HCT116 (cell line): ENCODE measurements around the gene ARFGEF3. TPM values are rescaled to one million over a fixed set of nuclear protein-coding genes. Genes with fewer than 3 reads are reported as not detected.

Experiments
- ATAC-seq: fragments of 200-7000 bp; cut with Tn5 transposase; 2 replicates; pipeline ENCODE4 v1.9.1; 2020; ENCODE audit warnings: mild to moderate bottlenecking, moderate library complexity
- BruUV-seq: library from RNA; stranded (reverse); fragments of 400-500 nt; replicated peaks from 2 replicates; lab custom pipeline; 2021; lab: Mats Ljungman, UMichigan
- CTCF ChIA-PET: fragments of 300-600 bp; sonication (Branson Sonifier 250); formaldehyde crosslinking; loops from one replicate; lab custom pipeline; 2021; ENCODE audit warnings: antibody characterized with exemption; lab: Charles Lee
- POLR2A ChIA-PET: fragments of 300-600, 350-600 bp; sonication (Branson Sonifier 250); formaldehyde crosslinking; loops from one replicate; lab custom pipeline; 2021; ENCODE audit warnings: antibody characterized with exemption; lab: Charles Lee
- RAD21 ChIA-PET, 2 experiments: fragments of 300-600 bp; sonication (Branson Sonifier 250); formaldehyde crosslinking; loops; one replicate each; lab custom pipeline; 2023; ENCODE audit warnings: low total read pairs in 2 of 2; ENCODE audit not compliant: uncharacterized antibody in 2 of 2, unreplicated experiment in 2 of 2, low non-redundant PET in 1 of 2; lab: Charles Lee
- DNase-seq: peaks from one replicate; pipeline ENCODE4 v3.0.0-alpha.2; 2010; ENCODE audit warnings: low read depth, low spot score
- H2AFZ ChIP-seq: fragments of 200-600 bp; shearing (Covaris generic), sonication (generic); 2 replicates; pipeline ENCODE4 v1.6.1; 2017; ENCODE audit warnings: low read depth, mixed run types, mixed read lengths, antibody characterized with exemption, low read length; ENCODE audit not compliant: poor library complexity, severe bottlenecking
- H3K27ac ChIP-seq: 2 replicates; pipeline ENCODE4 v1.5.1; 2012; ENCODE audit warnings: low read depth, low read length
- H3K27me3 ChIP-seq: fragments of 200-600 bp; sonication (generic); 2 replicates; pipeline ENCODE4 v1.6.1; 2016; ENCODE audit warnings: mixed run types, low read length, mixed read lengths; ENCODE audit not compliant: insufficient read depth
- H3K36me3 ChIP-seq, 2 experiments: fragments of 200-500 bp in 1 of 2; fragments of 200-600 bp in 1 of 2; sonication (Bioruptor generic) in 1 of 2; sonication (generic) in 1 of 2; 2 replicates each; pipeline versions ENCODE4 v1.5.1 to v1.6.1; 2014 to 2016; ENCODE audit warnings: low read length in 2 of 2, inconsistent platforms in 1 of 2, mixed read lengths in 1 of 2, mixed run types in 1 of 2; ENCODE audit not compliant: insufficient read depth in 2 of 2, control insufficient read depth in 1 of 2
- H3K4me1 ChIP-seq, 2 experiments: fragments of 200-600 bp in 1 of 2; sonication (generic) in 1 of 2; 2 replicates each; pipeline versions ENCODE4 v1.5.1 to v1.6.1; 2012 to 2017; ENCODE audit warnings: low read length in 2 of 2, inconsistent platforms in 1 of 2, mild to moderate bottlenecking in 1 of 2, mixed read lengths in 1 of 2, mixed run types in 1 of 2, moderate library complexity in 1 of 2; ENCODE audit not compliant: insufficient read depth in 2 of 2, control insufficient read depth in 1 of 2
- H3K4me2 ChIP-seq: fragments of 200-600 bp; sonication (generic); 2 replicates; pipeline ENCODE4 v1.6.1; 2017; ENCODE audit warnings: mixed run types, low read length, mixed read lengths
- H3K4me3 ChIP-seq, 2 experiments: fragments of 200-600 bp in 1 of 2; sonication (generic) in 1 of 2; replicated peaks in 1 of 2; 2 replicates each; pipeline ENCODE4 v1.5.1; 2011 to 2016; ENCODE audit warnings: low read length in 2 of 2, control low read depth in 1 of 2, low read depth in 1 of 2, mild to moderate bottlenecking in 1 of 2, mixed read lengths in 1 of 2, mixed run types in 1 of 2
- H3K79me2 ChIP-seq: fragments of 200-600 bp; sonication (generic); 2 replicates; pipeline ENCODE4 v1.6.1; 2017; ENCODE audit warnings: mild to moderate bottlenecking, mixed run types, low read length, moderate library complexity, mixed read lengths; ENCODE audit not compliant: insufficient read depth
- H3K9ac ChIP-seq: fragments of 200-600 bp; sonication (generic); 2 replicates; pipeline ENCODE4 v1.6.1; 2016; ENCODE audit warnings: low read length, mixed read lengths
- H3K9me2 ChIP-seq: fragments of 200-600 bp; sonication (generic), shearing (Covaris generic); 2 replicates; pipeline ENCODE4 v1.6.1; 2017; ENCODE audit warnings: mixed run types, mild to moderate bottlenecking, moderate library complexity; ENCODE audit not compliant: insufficient read depth
- H3K9me3 ChIP-seq, 2 experiments: fragments of 200-500 bp in 1 of 2; fragments of 200-600 bp in 1 of 2; sonication (Bioruptor generic) in 1 of 2; sonication (generic) in 1 of 2; 2 replicates each; pipeline ENCODE4 v1.6.1; 2014 to 2017; ENCODE audit warnings: low read length in 2 of 2, mixed read lengths in 2 of 2, inconsistent platforms in 1 of 2, low read depth in 1 of 2, mild to moderate bottlenecking in 1 of 2, mixed run types in 1 of 2, moderate library complexity in 1 of 2; ENCODE audit not compliant: control insufficient read depth in 1 of 2, insufficient read depth in 1 of 2
- H4K20me1 ChIP-seq: fragments of 200-600 bp; sonication (generic), shearing (Covaris generic); 2 replicates; pipeline ENCODE4 v1.6.1; 2017; ENCODE audit warnings: mixed run types, mild to moderate bottlenecking, moderate library complexity; ENCODE audit not compliant: insufficient read depth
- CBX3 ChIP-seq: IDR thresholded peaks from 2 replicates; pipeline ENCODE4 v1.6.1; 2012; ENCODE audit warnings: low read depth
- CEBPB ChIP-seq: IDR thresholded peaks from 2 replicates; pipeline ENCODE4 v1.6.1; 2012; ENCODE audit warnings: low read depth
- EGR1 ChIP-seq: IDR thresholded peaks from 2 replicates; pipeline ENCODE4 v1.6.1; 2012; ENCODE audit warnings: low read depth
- ELF1 ChIP-seq: IDR thresholded peaks from 2 replicates; pipeline ENCODE4 v1.6.1; 2012; ENCODE audit warnings: low read depth, borderline replicate concordance
- EZH2 ChIP-seq: fragments of 200-600 bp; sonication (generic); IDR thresholded peaks from 2 replicates; pipeline ENCODE4 v1.6.1; 2017; ENCODE audit warnings: antibody characterized with exemption, mixed run types
- EZH2phosphoT487 ChIP-seq: fragments of 200-600 bp; IDR thresholded peaks from 2 replicates; pipeline ENCODE4 v1.6.1; 2018; ENCODE audit warnings: antibody characterized with exemption, borderline replicate concordance
- MAX ChIP-seq: IDR thresholded peaks from 2 replicates; pipeline ENCODE4 v1.6.1; 2012
- POLR2A ChIP-seq: IDR thresholded peaks from 2 replicates; pipeline ENCODE4 v1.7.0; 2011; ENCODE audit warnings: borderline replicate concordance; ENCODE audit not compliant: insufficient read depth, insufficient read length; ENCODE audit errors: extremely low read depth
- POLR2AphosphoS5 ChIP-seq: IDR thresholded peaks from 2 replicates; pipeline ENCODE4 v1.6.1; 2011; ENCODE audit warnings: mild to moderate bottlenecking, low read depth, low read length, moderate library complexity
- RAD21 ChIP-seq: IDR thresholded peaks from 2 replicates; pipeline ENCODE4 v1.6.1; 2012; ENCODE audit warnings: low read depth, mild to moderate bottlenecking
- REST ChIP-seq: IDR thresholded peaks from 2 replicates; pipeline ENCODE4 v1.6.1; 2012; ENCODE audit warnings: low read depth
- SIN3A ChIP-seq: IDR thresholded peaks from 2 replicates; pipeline ENCODE4 v1.6.1; 2012; ENCODE audit warnings: low read depth
- SP1 ChIP-seq: IDR thresholded peaks from 2 replicates; pipeline ENCODE4 v1.6.1; 2012; ENCODE audit warnings: low read depth
- SRF ChIP-seq: IDR thresholded peaks from 2 replicates; pipeline ENCODE4 v1.6.1; 2012; ENCODE audit warnings: low read depth
- TCF7L2 ChIP-seq: IDR thresholded peaks from 2 replicates; pipeline ENCODE4 v1.7.0; 2011; ENCODE audit warnings: borderline replicate concordance, inconsistent platforms; ENCODE audit not compliant: insufficient read depth, insufficient read length; ENCODE audit errors: extremely low read depth
- ZFX ChIP-seq: fragments of 450-650 bp; IDR thresholded peaks from 2 replicates; pipeline ENCODE4 v1.6.1; 2017
- intact Hi-C: fragments of 100-400 bp; cut with micrococcal nuclease; formaldehyde crosslinking; loops from 2 replicates; pipeline ENCODE4 v1.10.0; 2022
- total RNA-seq: library from RNA; stranded (reverse); gene quantifications from one replicate; pipeline ENCODE4 v1.2.1, GENCODE V29; 2021; ENCODE audit not compliant: unreplicated experiment
- TF ChIP-seq, protein P1 (sequence below): IDR thresholded peaks from 2 replicates; pipeline ENCODE4 v1.6.1; 2012

The ARFGEF3 gene
- total RNA-seq, 1 experiment from 2014 or later: 3.8 TPM

- no peak overlapping the region for H3K9ac ChIP-seq
- no peaks in the 10 kb centered on the region for H3K4me1 ChIP-seq
- RAD21 ChIA-PET: no interaction called here
- TF ChIP-seq MAX (no peak), SRF (no peak), CBX3 (no peak), EZH2 (no peak), ZFX (no peak), SP1 (no peak), EGR1 (no peak), POLR2AphosphoS5 (no peak), EZH2phosphoT487 (no peak), SIN3A (no peak), ELF1 (no peak), CEBPB (no peak)
- TF ChIP-seq, protein P1, sequence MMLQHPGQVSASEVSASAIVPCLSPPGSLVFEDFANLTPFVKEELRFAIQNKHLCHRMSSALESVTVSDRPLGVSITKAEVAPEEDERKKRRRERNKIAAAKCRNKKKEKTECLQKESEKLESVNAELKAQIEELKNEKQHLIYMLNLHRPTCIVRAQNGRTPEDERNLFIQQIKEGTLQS: no peak
- no peaks in the 10 kb centered on the region for H3K27me3 ChIP-seq
- H3K9me3 ChIP-seq: no peaks in the 10 kb centered on the region
- ATAC-seq (no peak), DNase-seq (no peak)
- H3K4me3 ChIP-seq: no peak overlapping the region
- no peak overlapping the region for H3K4me2 ChIP-seq
- CTCF ChIA-PET: no interaction called here
- POLR2A ChIA-PET: no interaction called here
- H3K79me2 ChIP-seq: no peaks in the 10 kb centered on the region
- H4K20me1 ChIP-seq: no peaks in the 10 kb centered on the region
- intact Hi-C loops: no loop called here
- H3K36me3 ChIP-seq: no peaks in the 10 kb centered on the region
- H3K9me2 ChIP-seq: no peaks in the 10 kb centered on the region
- BruUV-seq: no TSS peak
- no peak overlapping the region for H3K27ac ChIP-seq
- no peak overlapping the region for H2AFZ ChIP-seq
Measured at GRCh38 chr6:138234363-138234762, 72.6 kb downstream of the ARFGEF3 start.

GRCh38 chr6:138235205-138235604 is 73.5 kb downstream of the ARFGEF3 start:
- RAD21 ChIA-PET: no interaction called here
- Histone ChIP-seq H3K9me3 (no peaks in the 10 kb centered on the region), H3K4me2 (no peak overlapping the region), H3K4me3 (no peak overlapping the region), H3K4me1 (no peaks in the 10 kb centered on the region), H3K79me2 (no peaks in the 10 kb centered on the region), H3K27ac (no peak overlapping the region), H2AFZ (no peak overlapping the region), H3K9me2 (no peaks in the 10 kb centered on the region), H3K9ac (no peak overlapping the region), H3K36me3 (no peaks in the 10 kb centered on the region), H3K27me3 (no peaks in the 10 kb centered on the region), H4K20me1 (no peaks in the 10 kb centered on the region)
- intact Hi-C loops: no loop called here
- no peak for DNase-seq
- BruUV-seq: no TSS peak
- ATAC-seq: no peak
- CTCF ChIA-PET: no interaction called here
- POLR2A ChIA-PET: no interaction called here
- TF ChIP-seq EZH2 (no peak), TCF7L2 (no peak), POLR2AphosphoS5 (no peak), SIN3A (no peak), EGR1 (no peak), SRF (no peak), POLR2A (no peak), RAD21 (no peak), ELF1 (no peak), MAX (no peak), REST (no peak)
